ENCODE results near the gene PTX4. TPM values are rescaled to one million over a fixed set of nuclear protein-coding genes. Genes with fewer than 3 reads are reported as not detected.

The PTX4 gene
- total RNA-seq, 1 experiment from 2014 or later: not detected

GRCh38 chr16:1474796-1475551 is 13.8 kb downstream of the PTX4 start, which contains the start of gene CLCN7:
TSS of gene CLCN7 (minus strand) at chr16:1475028. CDS start at chr16:1474974, 54 bp downstream.
- H3K4me1 Mint-ChIP-seq (ENCODE audit: low read depth, unreplicated experiment): peaks cover 15% of the 10 kb centered on the region
- intact Hi-C loops (cut with micrococcal nuclease; ENCODE audit: unreplicated experiment): no loop called here
- H3K4me3 Mint-ChIP-seq (ENCODE audit: low read depth, unreplicated experiment): peak within 1 kb of the TSS; percentile 70
- peak within 1 kb of the TSS; percentile 50 for H3K27ac Mint-ChIP-seq (ENCODE audit: unreplicated experiment)
- TSS peak; percentile 71 for BruUV-seq (replicated peaks)
- peaks cover 3% of the 10 kb centered on the region for H3K9me3 Mint-ChIP-seq (ENCODE audit: low read depth, unreplicated experiment)
- CTCF ChIA-PET: interaction anchor here (0.6 to 1.0 kb wide), 2 partner anchors 17 to 18 kb away, joined by 4 read pairs; partner anchors contain the start of gene TELO2
- peaks cover 33% of the 10 kb centered on the region for H3K36me3 Mint-ChIP-seq (ENCODE audit: insufficient read depth, unreplicated experiment)
- H3K27me3 Mint-ChIP-seq (ENCODE audit: unreplicated experiment): no peaks in the 10 kb centered on the region
- TF ChIP-seq CTCF (IDR thresholded peaks at IDR 0.05; ENCODE audit: unreplicated experiment): no peak
- DNase-seq: peak; percentile 95

DNA sequence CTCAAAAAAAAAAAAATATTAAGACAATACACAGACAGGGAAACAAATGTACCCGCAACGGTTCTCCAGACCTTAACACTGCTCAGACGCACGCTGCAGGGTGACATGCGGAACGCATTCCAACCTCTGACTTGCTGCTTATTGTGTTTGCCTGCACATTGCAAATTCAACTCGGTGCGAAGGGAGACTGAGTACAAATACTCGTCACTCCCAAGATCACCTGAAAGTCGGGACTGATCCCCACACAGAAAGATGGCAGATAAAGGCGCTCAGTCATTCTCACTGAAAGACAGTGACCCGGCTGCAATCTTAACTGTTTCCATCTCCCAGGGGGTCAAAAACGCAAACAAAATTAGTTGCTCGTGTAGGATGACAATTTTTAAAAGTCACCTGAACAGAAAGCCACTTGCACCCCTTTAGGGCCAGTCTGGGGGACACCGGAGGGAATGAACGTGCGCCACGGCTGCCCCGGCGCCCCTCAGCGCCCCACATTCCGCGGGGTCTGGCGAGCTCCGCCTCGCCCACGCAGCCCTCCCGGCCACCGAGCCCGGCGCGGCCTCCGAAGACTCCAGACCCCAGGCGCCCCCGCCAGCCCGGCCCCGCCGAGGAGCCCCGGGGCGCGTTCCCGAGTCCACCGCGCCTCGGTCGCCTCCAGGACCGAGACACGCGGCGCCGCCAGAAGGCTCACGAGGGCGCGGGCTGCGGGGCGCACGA is 14.5 kb downstream of the PTX4 start:
- H3K9me3 Mint-ChIP-seq (ENCODE audit: low read depth, unreplicated experiment): peaks cover 3% of the 10 kb centered on the region
- intact Hi-C loops (cut with micrococcal nuclease; ENCODE audit: unreplicated experiment): no loop called here
- peaks cover 18% of the 10 kb centered on the region for H3K4me1 Mint-ChIP-seq (ENCODE audit: low read depth, unreplicated experiment)
- CTCF ChIA-PET: no interaction called here
- H3K4me3 Mint-ChIP-seq (ENCODE audit: low read depth, unreplicated experiment): peak overlapping the region; percentile 70
- BruUV-seq (replicated peaks): TSS peak; percentile 47
- DNase-seq: no peak
- no peak overlapping the region for H3K27ac Mint-ChIP-seq (ENCODE audit: unreplicated experiment)
- H3K36me3 Mint-ChIP-seq (ENCODE audit: insufficient read depth, unreplicated experiment): peaks cover 33% of the 10 kb centered on the region
- TF ChIP-seq CTCF (IDR thresholded peaks at IDR 0.05; ENCODE audit: unreplicated experiment): no peak
- no peaks in the 10 kb centered on the region for H3K27me3 Mint-ChIP-seq (ENCODE audit: unreplicated experiment)

- BruUV-seq (replicated peaks): no TSS peak
- Mint-ChIP-seq H3K4me3 (ENCODE audit: low read depth, unreplicated experiment) (peak overlapping the region; percentile 41), H3K4me1 (ENCODE audit: low read depth, unreplicated experiment) (peaks cover 18% of the 10 kb centered on the region), H3K36me3 (ENCODE audit: insufficient read depth, unreplicated experiment) (peaks cover 33% of the 10 kb centered on the region), H3K9me3 (ENCODE audit: low read depth, unreplicated experiment) (no peaks in the 10 kb centered on the region), H3K27me3 (ENCODE audit: unreplicated experiment) (no peaks in the 10 kb centered on the region), H3K27ac (ENCODE audit: unreplicated experiment) (no peak overlapping the region)
- DNase-seq: no peak
- TF ChIP-seq CTCF (IDR thresholded peaks at IDR 0.05; ENCODE audit: unreplicated experiment): no peak
- intact Hi-C loops (cut with micrococcal nuclease; ENCODE audit: unreplicated experiment): no loop called here
- CTCF ChIA-PET: no interaction called here
Measured at GRCh38 chr16:1472974-1473373, 15.8 kb downstream of the PTX4 start.

DNA sequence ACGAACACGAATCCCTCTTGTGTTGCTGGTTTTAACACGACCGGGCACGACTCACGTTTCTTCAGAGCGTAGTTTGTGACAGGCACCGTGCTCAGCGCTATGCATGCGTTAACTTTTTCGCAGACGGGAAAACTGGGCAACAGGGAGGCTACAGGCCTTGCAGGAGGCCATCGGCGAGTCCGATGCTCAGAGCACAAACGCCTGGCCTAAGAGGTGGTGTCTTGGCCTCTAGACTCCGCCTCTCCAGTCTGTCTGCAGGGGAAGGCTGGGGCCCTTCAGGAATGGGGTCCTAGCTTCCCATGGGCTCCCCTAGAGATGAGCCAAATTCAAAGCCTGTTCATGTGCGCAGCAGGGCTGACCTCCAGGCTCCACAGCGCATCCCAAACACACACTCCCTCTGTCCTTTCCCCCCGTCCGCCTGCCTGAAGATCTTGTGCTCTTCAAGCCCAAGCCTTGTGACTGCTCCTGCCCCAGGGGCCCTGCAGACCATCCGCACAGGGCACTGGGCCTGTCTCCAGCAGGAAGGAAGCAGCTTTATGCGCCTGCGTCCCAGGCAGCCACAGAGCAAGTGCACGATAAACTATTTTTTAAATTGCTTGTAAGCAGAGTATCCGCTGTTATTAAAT is 17.1 kb downstream of the PTX4 start:
- no peaks in the 10 kb centered on the region for H3K9me3 Mint-ChIP-seq (ENCODE audit: low read depth, unreplicated experiment)
- BruUV-seq (replicated peaks): no TSS peak
- intact Hi-C loops (cut with micrococcal nuclease; ENCODE audit: unreplicated experiment): no loop called here

More for the DNA sequence above, 17.1 kb downstream of the PTX4 start:
- DNase-seq: no peak
- no peak for TF ChIP-seq CTCF (IDR thresholded peaks at IDR 0.05; ENCODE audit: unreplicated experiment)
- H3K4me1 Mint-ChIP-seq (ENCODE audit: low read depth, unreplicated experiment): peaks cover 18% of the 10 kb centered on the region
- peaks cover 33% of the 10 kb centered on the region for H3K36me3 Mint-ChIP-seq (ENCODE audit: insufficient read depth, unreplicated experiment)
- CTCF ChIA-PET: interaction anchor here (0.6 kb wide), 1 partner anchor 9 kb away, joined by 3 read pairs; no protein-coding TSS in a partner anchor
- no peak overlapping the region for H3K4me3 Mint-ChIP-seq (ENCODE audit: low read depth, unreplicated experiment)
- H3K27me3 Mint-ChIP-seq (ENCODE audit: unreplicated experiment): no peaks in the 10 kb centered on the region
- H3K27ac Mint-ChIP-seq (ENCODE audit: unreplicated experiment): no peak overlapping the region

Measured in Calu3 (cell line).